Thoracic aorta (tissue), 2 donors: ENCODE measurements around the gene GFM1. TPM values are rescaled to one million over a fixed set of nuclear protein-coding genes. Genes with fewer than 3 reads are reported as not detected.
"Not testable (repeated sequence)": the region's sequence is repeated elsewhere in the genome, so short reads cannot be mapped to it uniquely, and the experiment has no call there.

Experiments
- ATAC-seq: fragments of 150-250 bp; one replicate; pipeline ENCODE4 v1.8.0; 2017; ENCODE audit warnings: low read depth; ENCODE audit not compliant: insufficient number of reproducible peaks, low FRiP score
- DNase-seq: peaks from one replicate; pipeline ENCODE4 v3.0.0-alpha.2; 2020; ENCODE audit warnings: low spot score
- H3K27ac ChIP-seq, 2 donors: fragments of 200-600 bp; sonication (generic); 1 replicate in 1 of 2; 2 replicates in 1 of 2; pipeline ENCODE4 v1.5.1; 2016; ENCODE audit warnings: mild to moderate bottlenecking in 2 of 2, moderate library complexity in 2 of 2
- H3K27me3 ChIP-seq: fragments of 200-600 bp; sonication (generic); replicated peaks from 2 replicates; pipeline ENCODE4 v1.6.0; 2016; ENCODE audit warnings: mild to moderate bottlenecking; ENCODE audit not compliant: insufficient read depth
- H3K36me3 ChIP-seq: fragments of 200-600 bp; sonication (generic); one replicate; pipeline ENCODE4 v1.5.1; 2016
- H3K4me1 ChIP-seq, 2 donors: fragments of 200-600 bp; sonication (generic); 1 replicate in 1 of 2; 2 replicates in 1 of 2; pipeline versions ENCODE4 v1.5.1 to v1.6.0; 2016; ENCODE audit warnings: low read depth in 2 of 2, mild to moderate bottlenecking in 1 of 2; ENCODE audit not compliant: control insufficient read depth in 1 of 2
- H3K4me3 ChIP-seq: fragments of 200-600 bp; sonication (generic); 2 replicates; pipeline ENCODE4 v1.5.1; 2016; ENCODE audit warnings: mild to moderate bottlenecking
- H3K9me3 ChIP-seq: fragments of 200-600 bp; sonication (generic); 2 replicates; pipeline ENCODE4 v1.5.1; 2016
- total RNA-seq, 2 donors: library from RNA; depleted of rRNA; stranded (reverse); fragments of >200 nt; gene quantifications; one replicate each; pipeline versions ENCODE4 v1.1.0 to v1.2.3, GENCODE V29; 2016
- TF ChIP-seq, protein P1 (sequence below): fragments of 200-600 bp; sonication (generic); IDR thresholded peaks from one replicate; pipeline ENCODE4 v1.5.1; 2019; ENCODE audit warnings: antibody characterized with exemption

GFM1 gene
- total RNA-seq, 2 donors from 2014 or later, result 20.0 to 87.1 TPM

DNA sequence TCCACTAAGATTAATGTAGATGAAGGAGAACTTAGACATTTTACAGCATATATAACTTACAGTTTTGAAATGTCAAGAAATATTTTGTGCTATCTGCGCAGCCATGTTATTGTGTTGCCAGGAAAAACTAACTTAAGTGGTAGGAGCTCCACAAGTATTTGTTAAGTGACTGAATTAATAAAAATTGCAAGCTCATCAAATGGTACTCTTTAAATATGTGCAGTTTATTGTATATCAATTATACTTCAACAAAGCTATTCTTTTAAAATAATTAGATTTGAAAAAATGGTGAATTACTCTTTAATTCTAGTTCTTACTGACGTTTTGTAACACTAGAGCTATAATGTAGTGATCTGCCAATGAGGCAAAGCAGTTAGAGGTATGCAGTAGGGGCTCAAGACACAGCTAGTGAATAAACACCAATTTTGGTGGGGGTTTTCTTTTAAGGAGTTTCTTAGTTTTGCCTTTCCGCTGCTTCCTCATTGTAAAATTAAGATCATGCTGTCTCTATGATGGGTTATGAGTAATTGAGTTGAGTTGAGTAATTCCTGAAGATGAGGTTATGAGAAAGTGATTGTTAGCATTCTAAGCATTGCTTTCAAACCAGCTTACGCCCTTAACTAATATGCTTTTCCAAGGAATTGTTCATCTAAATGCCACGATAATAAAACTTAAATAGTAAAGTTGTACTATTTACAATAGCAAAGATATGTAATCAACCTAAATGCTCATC, 39.1 kb downstream of the GFM1 start:
- H3K4me3 ChIP-seq, result no peak overlapping the region
- H3K27ac ChIP-seq, result no peak overlapping the region
- ATAC-seq, result no peak
- H3K4me1 ChIP-seq, result no peaks in the 10 kb centered on the region
- no peaks in the 10 kb centered on the region for H3K27me3 ChIP-seq
- H3K9me3 ChIP-seq, result no peaks in the 10 kb centered on the region
- TF ChIP-seq, protein P1, sequence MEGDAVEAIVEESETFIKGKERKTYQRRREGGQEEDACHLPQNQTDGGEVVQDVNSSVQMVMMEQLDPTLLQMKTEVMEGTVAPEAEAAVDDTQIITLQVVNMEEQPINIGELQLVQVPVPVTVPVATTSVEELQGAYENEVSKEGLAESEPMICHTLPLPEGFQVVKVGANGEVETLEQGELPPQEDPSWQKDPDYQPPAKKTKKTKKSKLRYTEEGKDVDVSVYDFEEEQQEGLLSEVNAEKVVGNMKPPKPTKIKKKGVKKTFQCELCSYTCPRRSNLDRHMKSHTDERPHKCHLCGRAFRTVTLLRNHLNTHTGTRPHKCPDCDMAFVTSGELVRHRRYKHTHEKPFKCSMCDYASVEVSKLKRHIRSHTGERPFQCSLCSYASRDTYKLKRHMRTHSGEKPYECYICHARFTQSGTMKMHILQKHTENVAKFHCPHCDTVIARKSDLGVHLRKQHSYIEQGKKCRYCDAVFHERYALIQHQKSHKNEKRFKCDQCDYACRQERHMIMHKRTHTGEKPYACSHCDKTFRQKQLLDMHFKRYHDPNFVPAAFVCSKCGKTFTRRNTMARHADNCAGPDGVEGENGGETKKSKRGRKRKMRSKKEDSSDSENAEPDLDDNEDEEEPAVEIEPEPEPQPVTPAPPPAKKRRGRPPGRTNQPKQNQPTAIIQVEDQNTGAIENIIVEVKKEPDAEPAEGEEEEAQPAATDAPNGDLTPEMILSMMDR, result no peak
- peaks cover 11% of the 10 kb centered on the region for H3K36me3 ChIP-seq
- no peak for DNase-seq

DNA sequence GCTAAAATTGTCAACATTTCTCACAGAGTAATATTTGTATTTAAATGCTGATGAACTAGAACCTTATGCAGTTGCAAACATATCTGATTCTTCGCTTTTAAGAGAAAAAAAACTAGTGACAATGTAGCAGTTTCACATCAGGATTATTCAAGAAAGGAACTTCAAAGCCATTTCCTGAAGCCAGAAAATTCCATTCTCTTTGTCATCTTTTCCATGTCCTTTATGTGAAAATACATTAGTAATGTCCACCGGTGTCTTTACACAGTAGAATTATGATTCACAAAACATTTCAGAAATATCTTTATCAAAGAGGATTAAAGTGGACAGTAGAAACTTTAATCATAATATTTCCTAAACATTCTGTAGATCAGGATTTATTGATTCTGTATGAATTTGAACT, 40.8 kb downstream of the GFM1 start:
- DNase-seq, result no peak

DNA sequence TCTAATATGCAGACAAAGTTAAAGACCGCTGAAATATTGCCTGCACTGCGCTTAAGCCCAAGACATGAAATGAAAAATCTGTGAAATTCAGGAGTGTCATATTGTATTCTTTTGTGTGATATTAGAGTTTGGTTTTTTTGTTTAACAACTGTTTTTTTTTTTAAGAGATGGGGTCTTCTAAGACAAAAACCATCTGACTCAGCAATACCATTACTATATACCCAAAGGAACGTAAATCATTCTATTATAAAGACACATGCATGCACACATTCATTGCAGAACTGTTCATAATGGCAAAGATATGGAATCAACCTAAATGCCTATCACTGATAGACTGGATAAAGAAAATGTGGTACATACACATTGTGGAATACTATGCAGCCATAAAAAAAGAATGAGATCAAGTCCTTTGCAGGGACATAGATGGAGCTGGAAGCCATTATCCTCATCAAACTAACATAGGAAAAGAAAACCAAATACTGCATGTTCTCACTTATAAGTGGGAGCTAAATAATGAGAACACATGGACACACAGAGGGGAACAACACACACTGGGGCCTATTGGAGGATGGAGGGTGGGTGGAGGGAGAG, 49.6 kb downstream of the GFM1 start:
- H3K27ac ChIP-seq, ATAC-seq, H3K36me3 ChIP-seq, H3K27me3 ChIP-seq, DNase-seq, H3K4me1 ChIP-seq, H3K4me3 ChIP-seq, H3K9me3 ChIP-seq: not testable (repeated sequence)

More for the DNA sequence above, 40.8 kb downstream of the GFM1 start:
- H3K9me3 ChIP-seq, result no peaks in the 10 kb centered on the region
- TF ChIP-seq, protein P1, result no peak
- no peak overlapping the region for H3K27ac ChIP-seq
- peaks cover 11% of the 10 kb centered on the region for H3K36me3 ChIP-seq
- H3K27me3 ChIP-seq, result no peaks in the 10 kb centered on the region
- H3K4me1 ChIP-seq, result no peaks in the 10 kb centered on the region
- H3K4me3 ChIP-seq, result no peak overlapping the region
- no peak for ATAC-seq

DNA sequence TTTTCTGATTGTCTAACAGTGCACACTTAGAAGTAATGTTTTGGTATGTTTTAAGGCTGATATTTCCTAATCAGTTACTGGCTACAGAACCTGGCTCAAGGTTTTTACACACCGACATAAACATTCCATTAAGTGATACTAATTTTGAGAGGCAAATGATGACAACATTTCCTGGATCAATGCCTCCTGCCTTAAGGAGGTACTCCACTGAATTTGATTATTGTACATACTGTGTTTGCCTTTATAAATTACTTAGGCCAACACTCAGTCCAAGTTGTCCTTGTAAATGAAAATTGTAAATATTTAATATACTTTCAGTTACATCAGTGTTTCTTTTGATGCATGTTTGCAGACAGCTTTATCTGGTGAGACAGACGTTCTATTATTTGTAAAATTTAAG, 52.3 kb downstream of the GFM1 start:
- TF ChIP-seq, protein P1, result no peak
- DNase-seq (no peak), ATAC-seq (no peak)
- Histone ChIP-seq H3K4me3 (no peak overlapping the region), H3K27me3 (no peaks in the 10 kb centered on the region), H3K27ac (no peak overlapping the region), H3K4me1 (peaks cover 13 to 16% of the 10 kb centered on the region in 2 donors), H3K9me3 (no peaks in the 10 kb centered on the region), H3K36me3 (no peaks in the 10 kb centered on the region)

DNA sequence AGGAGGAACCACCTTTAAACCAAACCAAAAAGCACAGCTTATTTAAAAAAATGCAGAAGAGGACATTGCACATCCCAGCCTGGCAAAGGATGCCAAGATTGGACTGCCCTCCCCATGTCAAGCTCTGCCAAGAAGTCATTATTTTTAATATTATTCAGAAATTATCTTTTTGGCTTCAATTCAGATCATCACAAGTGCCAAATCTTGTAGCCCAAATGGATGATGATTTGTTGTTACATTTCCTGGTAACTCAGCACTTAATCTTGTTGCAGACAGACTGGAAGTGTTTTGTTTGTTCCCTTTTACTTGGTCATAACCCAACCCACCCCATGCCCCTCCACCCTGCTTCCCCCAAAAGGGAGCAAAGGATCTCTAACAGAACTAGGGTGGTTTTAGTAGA, 56.2 kb downstream of the GFM1 start:
- Histone ChIP-seq H3K9me3 (no peaks in the 10 kb centered on the region), H3K36me3 (no peaks in the 10 kb centered on the region), H3K27me3 (no peaks in the 10 kb centered on the region), H3K4me3 (no peak overlapping the region), H3K27ac (peak overlapping the region; percentile 16 to 26), H3K4me1 (peaks cover 13 to 32% of the 10 kb centered on the region in 2 donors)
- TF ChIP-seq, protein P1, result no peak
- no peak for DNase-seq
- no peak for ATAC-seq
